ENCODE measurements around the gene ZCCHC4.
A peak's percentile ranks its signal among the peaks of the same experiment; 100 is the strongest.

DNA sequence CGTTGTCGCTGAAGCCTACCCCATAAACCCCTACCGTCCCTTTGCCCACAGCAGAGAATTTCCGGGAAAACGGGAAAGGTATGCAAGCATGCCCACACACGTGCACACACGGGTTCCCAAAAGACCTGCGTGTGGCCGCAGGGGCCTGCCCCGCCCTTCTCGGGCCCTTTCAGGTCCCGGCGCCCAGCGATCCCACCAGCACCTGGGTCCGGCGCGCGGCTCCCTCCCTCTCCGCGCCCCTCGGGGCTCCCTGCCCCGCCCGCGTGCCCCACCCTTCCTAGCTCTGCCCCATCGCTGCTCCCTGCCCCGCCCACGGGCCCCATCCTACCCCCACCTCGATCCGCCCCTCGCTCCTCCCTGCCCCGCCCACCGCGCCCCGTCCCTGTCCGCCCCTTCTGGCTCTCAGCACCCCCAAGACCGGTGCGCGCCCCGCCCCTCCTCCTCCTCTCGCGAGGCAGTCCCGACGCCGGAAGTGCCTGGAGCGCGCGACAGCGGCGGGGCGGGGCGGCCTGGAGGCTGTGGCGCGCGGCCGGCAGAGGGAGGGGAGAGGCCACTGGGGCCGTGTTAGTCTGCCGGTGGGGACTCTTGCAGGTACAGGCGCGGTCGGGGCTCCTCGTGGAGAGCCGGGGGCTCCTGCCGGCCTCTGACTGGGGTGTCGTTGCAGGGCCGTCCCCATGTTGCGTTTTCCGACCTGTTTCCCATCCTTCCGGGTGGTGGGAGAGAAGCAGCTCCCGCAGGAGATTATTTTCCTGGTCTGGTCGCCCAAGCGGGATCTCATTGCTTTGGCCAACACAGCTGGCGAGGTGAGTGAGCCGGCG lies 64.4 kb downstream of the ZCCHC4 start, which contains the start of gene ANAPC4:
- TF ChIP-seq, protein P1, sequence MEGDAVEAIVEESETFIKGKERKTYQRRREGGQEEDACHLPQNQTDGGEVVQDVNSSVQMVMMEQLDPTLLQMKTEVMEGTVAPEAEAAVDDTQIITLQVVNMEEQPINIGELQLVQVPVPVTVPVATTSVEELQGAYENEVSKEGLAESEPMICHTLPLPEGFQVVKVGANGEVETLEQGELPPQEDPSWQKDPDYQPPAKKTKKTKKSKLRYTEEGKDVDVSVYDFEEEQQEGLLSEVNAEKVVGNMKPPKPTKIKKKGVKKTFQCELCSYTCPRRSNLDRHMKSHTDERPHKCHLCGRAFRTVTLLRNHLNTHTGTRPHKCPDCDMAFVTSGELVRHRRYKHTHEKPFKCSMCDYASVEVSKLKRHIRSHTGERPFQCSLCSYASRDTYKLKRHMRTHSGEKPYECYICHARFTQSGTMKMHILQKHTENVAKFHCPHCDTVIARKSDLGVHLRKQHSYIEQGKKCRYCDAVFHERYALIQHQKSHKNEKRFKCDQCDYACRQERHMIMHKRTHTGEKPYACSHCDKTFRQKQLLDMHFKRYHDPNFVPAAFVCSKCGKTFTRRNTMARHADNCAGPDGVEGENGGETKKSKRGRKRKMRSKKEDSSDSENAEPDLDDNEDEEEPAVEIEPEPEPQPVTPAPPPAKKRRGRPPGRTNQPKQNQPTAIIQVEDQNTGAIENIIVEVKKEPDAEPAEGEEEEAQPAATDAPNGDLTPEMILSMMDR (IDR thresholded peaks at IDR 0.05): peak in 1 of 3 donors; percentile 10
- no peak for TF ChIP-seq POLR2A (IDR thresholded peaks at IDR 0.05)
